ENCODE results near the gene SAMD5. TPM values are rescaled to one million over a fixed set of nuclear protein-coding genes. Genes with fewer than 3 reads are reported as not detected.

The SAMD5 gene
- total and polyA plus RNA-seq, 2 experiments from 2014 or later: 1.9 to 12.6 TPM

- H3K36me3 ChIP-seq (replicated peaks; ENCODE audit: insufficient read depth, low read depth): no peaks in the 10 kb centered on the region
- no peak for DNase-seq (ENCODE audit: low spot score)
- WGBS (ENCODE audit: low lambda C conversion rate, missing lambda C conversion rate): 60% methylated on average over 3 of the region's 3 CpGs
Observed at GRCh38 chr6:147566244-147566898, 57.9 kb downstream of the SAMD5 start.

GRCh38 chr6:147567141-147567805, 58.8 kb downstream of the SAMD5 start:
- H3K4me2 ChIP-seq: no peak overlapping the region
- H3K79me2 ChIP-seq: peaks cover 6% of the 10 kb centered on the region
- no peak overlapping the region for H3K4me3 ChIP-seq
- no peak overlapping the region for H2AFZ ChIP-seq
- WGBS (ENCODE audit: low lambda C conversion rate, missing lambda C conversion rate): 90% methylated on average over 3 of the region's 3 CpGs
- no peaks in the 10 kb centered on the region for H3K36me3 ChIP-seq (replicated peaks; ENCODE audit: insufficient read depth, low read depth)
- TF ChIP-seq EZH2phosphoT487 (IDR thresholded peaks at IDR 0.05; ENCODE audit: low read depth, severe bottlenecking, unreplicated experiment) (no peak), EZH2 (IDR thresholded peaks at IDR 0.05; ENCODE audit: borderline replicate concordance) (no peak)
- TF ChIP-seq, protein P1, sequence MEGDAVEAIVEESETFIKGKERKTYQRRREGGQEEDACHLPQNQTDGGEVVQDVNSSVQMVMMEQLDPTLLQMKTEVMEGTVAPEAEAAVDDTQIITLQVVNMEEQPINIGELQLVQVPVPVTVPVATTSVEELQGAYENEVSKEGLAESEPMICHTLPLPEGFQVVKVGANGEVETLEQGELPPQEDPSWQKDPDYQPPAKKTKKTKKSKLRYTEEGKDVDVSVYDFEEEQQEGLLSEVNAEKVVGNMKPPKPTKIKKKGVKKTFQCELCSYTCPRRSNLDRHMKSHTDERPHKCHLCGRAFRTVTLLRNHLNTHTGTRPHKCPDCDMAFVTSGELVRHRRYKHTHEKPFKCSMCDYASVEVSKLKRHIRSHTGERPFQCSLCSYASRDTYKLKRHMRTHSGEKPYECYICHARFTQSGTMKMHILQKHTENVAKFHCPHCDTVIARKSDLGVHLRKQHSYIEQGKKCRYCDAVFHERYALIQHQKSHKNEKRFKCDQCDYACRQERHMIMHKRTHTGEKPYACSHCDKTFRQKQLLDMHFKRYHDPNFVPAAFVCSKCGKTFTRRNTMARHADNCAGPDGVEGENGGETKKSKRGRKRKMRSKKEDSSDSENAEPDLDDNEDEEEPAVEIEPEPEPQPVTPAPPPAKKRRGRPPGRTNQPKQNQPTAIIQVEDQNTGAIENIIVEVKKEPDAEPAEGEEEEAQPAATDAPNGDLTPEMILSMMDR (IDR thresholded peaks at IDR 0.05; ENCODE audit: poor library complexity): no peak
- H4K20me1 ChIP-seq (ENCODE audit: insufficient read depth, poor library complexity, severe bottlenecking): no peaks in the 10 kb centered on the region
- H3K27me3 ChIP-seq: no peaks in the 10 kb centered on the region
- H3K9me2 ChIP-seq (replicated peaks; ENCODE audit: insufficient read depth): no peaks in the 10 kb centered on the region
- H3K4me1 ChIP-seq (ENCODE audit: insufficient read depth): no peaks in the 10 kb centered on the region
- H3K27ac ChIP-seq: no peak overlapping the region
- DNase-seq (ENCODE audit: low spot score): no peak
- H3K9me3 ChIP-seq (ENCODE audit: low read depth): no peaks in the 10 kb centered on the region

More at GRCh38 chr6:147566244-147566898, 57.9 kb downstream of the SAMD5 start:
- Histone ChIP-seq H3K27me3 (no peaks in the 10 kb centered on the region), H3K27ac (no peak overlapping the region), H3K79me2 (peaks cover 9% of the 10 kb centered on the region), H2AFZ (no peak overlapping the region), H3K9me2 (replicated peaks; ENCODE audit: insufficient read depth) (no peaks in the 10 kb centered on the region), H3K4me2 (no peak overlapping the region), H3K9me3 (ENCODE audit: low read depth) (no peaks in the 10 kb centered on the region), H3K4me1 (ENCODE audit: insufficient read depth) (no peaks in the 10 kb centered on the region), H3K4me3 (no peak overlapping the region), H4K20me1 (ENCODE audit: insufficient read depth, poor library complexity, severe bottlenecking) (no peaks in the 10 kb centered on the region)
- TF ChIP-seq EZH2 (IDR thresholded peaks at IDR 0.05; ENCODE audit: borderline replicate concordance) (no peak), EZH2phosphoT487 (IDR thresholded peaks at IDR 0.05; ENCODE audit: low read depth, severe bottlenecking, unreplicated experiment) (no peak)
- TF ChIP-seq, protein P1 (IDR thresholded peaks at IDR 0.05; ENCODE audit: poor library complexity): no peak

- H3K4me1 ChIP-seq (ENCODE audit: insufficient read depth): no peaks in the 10 kb centered on the region
- H3K36me3 ChIP-seq (replicated peaks; ENCODE audit: insufficient read depth, low read depth): no peaks in the 10 kb centered on the region
- DNase-seq (ENCODE audit: low spot score): no peak
- H3K9me2 ChIP-seq (replicated peaks; ENCODE audit: insufficient read depth): no peaks in the 10 kb centered on the region
- no peaks in the 10 kb centered on the region for H3K79me2 ChIP-seq
- H3K4me3 ChIP-seq: no peak overlapping the region
- no peak overlapping the region for H3K27ac ChIP-seq
- H4K20me1 ChIP-seq (ENCODE audit: insufficient read depth, poor library complexity, severe bottlenecking): no peaks in the 10 kb centered on the region
- H3K4me2 ChIP-seq: no peak overlapping the region
- no peak overlapping the region for H2AFZ ChIP-seq
- H3K27me3 ChIP-seq: no peaks in the 10 kb centered on the region
- WGBS (ENCODE audit: low lambda C conversion rate, missing lambda C conversion rate): 79% methylated on average over 7 of the region's 7 CpGs
- TF ChIP-seq EZH2phosphoT487 (IDR thresholded peaks at IDR 0.05; ENCODE audit: low read depth, severe bottlenecking, unreplicated experiment) (no peak), EZH2 (IDR thresholded peaks at IDR 0.05; ENCODE audit: borderline replicate concordance) (no peak)
- TF ChIP-seq, protein P1 (IDR thresholded peaks at IDR 0.05; ENCODE audit: poor library complexity): no peak
- no peaks in the 10 kb centered on the region for H3K9me3 ChIP-seq (ENCODE audit: low read depth)
Observed at GRCh38 chr6:147569788-147570187, 61.3 kb downstream of the SAMD5 start.

All from hepatocyte (in vitro differentiated cells).